Body of pancreas (tissue), 4 donors: ENCODE results near the gene TMEM269.

Source experiments
- CTCF ChIP-seq, 7 experiments: fragments of 450-650 bp in 4 of 7; fragments of 200-600 bp in 3 of 7; sonication (generic) in 3 of 7; IDR thresholded peaks; one replicate each; pipeline ENCODE4 v1.5.1; 2016 to 2019; ENCODE audit warnings: antibody characterized with exemption in 7 of 7
- POLR2A ChIP-seq, 3 donors: fragments of 450-650 bp; IDR thresholded peaks; one replicate each; pipeline ENCODE4 v1.6.1; 2016; ENCODE audit warnings: antibody characterized with exemption in 3 of 3, mild to moderate bottlenecking in 2 of 3

DNA sequence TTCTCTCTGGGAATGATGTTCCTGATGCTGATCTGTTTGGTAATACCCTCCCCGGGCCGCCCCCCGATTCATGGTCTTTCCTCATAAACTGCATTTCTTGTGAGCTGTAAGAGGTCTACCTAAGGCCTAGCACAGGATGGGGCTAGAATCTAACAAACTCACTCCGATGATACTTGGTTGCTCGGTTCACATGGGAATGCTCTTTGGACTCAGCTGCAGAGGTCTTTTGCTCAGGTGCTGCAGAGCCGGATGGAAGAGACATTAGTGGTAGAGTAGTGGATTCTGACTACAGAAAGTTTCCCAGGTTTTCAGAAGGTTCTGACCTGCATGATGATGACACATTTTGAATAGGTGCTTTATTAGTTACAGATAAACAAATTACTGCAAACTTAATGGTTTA is 8.3 kb upstream of the TMEM269 start:
- TF ChIP-seq CTCF (IDR thresholded peaks at IDR 0.05) (no peak), POLR2A (IDR thresholded peaks at IDR 0.05) (no peak)
